ENCODE data around the gene SMG1. TPM values are rescaled to one million over a fixed set of nuclear protein-coding genes. Genes with fewer than 3 reads are reported as not detected.
"Not testable (repeated sequence)": the region's sequence is repeated elsewhere in the genome, so short reads cannot be mapped to it uniquely, and the experiment has no call there.

Gene SMG1
- total RNA-seq, 1 experiment from 2014 or later, result 96.4 TPM

DNA sequence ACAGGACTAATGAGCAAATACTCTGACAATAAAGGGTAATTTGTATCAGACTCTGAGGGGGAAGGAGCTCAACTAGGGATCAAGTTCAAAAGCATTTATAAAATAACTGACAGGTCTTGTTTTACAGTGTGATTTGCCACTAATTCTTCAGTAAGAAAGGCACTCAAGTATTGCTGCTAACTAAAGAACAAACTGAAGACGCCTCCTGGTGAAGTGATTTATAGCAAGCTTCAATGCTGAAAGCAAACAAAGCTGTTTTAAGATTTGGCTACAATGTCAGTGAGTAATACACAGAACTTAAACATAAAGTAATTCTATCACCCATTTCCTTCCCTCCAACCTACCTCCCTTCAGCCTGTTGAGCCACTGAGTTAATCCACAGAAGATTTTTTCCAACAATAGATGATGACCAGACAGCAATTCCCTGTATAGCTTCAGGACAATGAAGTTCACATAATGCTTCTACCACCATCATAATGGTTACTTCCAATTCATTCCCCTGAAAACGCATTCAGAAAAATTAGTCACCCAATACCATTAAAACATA is 59.9 kb downstream of the SMG1 start:
- no CpG with 5 or more reads among the region's 2 CpGs for WGBS (ENCODE audit: extremely low coverage, insufficient read length, low lambda C conversion rate)
- DNase-seq; H3K27ac Mint-ChIP-seq; H3K9ac ChIP-seq (ENCODE audit: extremely low read depth, insufficient read length, low read length); H3T11ph ChIP-seq (ENCODE audit: low read length); H3K27ac ChIP-seq (ENCODE audit: insufficient read length, low read depth, low read length); H3K9me3 ChIP-seq (ENCODE audit: control insufficient read depth, low read depth, low read length); H3K4me3 Mint-ChIP-seq; H3K4me1 Mint-ChIP-seq; H3K18ac ChIP-seq (ENCODE audit: insufficient read length, low read depth, low read length); H2BK120ac ChIP-seq (ENCODE audit: low read depth, low read length, poor library complexity, severe bottlenecking); H4K8ac ChIP-seq (replicated peaks; ENCODE audit: insufficient read length, low read depth, low read length); H3K23ac ChIP-seq (ENCODE audit: insufficient read length, low read depth, low read length); H3K27me3 Mint-ChIP-seq (ENCODE audit: low read depth); H3K4ac ChIP-seq (ENCODE audit: low read depth, low read length); H3K79me2 ChIP-seq (ENCODE audit: insufficient read depth, low read length); H2BK15ac ChIP-seq (ENCODE audit: low read depth, low read length); H2AFZ ChIP-seq (ENCODE audit: low read length); H2BK20ac ChIP-seq (ENCODE audit: low read depth, low read length, poor library complexity, severe bottlenecking); H3K4me1 ChIP-seq (ENCODE audit: insufficient read depth, low read length); H4K91ac ChIP-seq (ENCODE audit: insufficient read length, low read depth, low read length); H3K14ac ChIP-seq (ENCODE audit: insufficient read depth, low read length); H3K56ac ChIP-seq (ENCODE audit: insufficient read length, low read depth, low read length); H3K23me2 ChIP-seq (ENCODE audit: insufficient read length, low read depth, low read length, poor library complexity, severe bottlenecking); H3K79me1 ChIP-seq (ENCODE audit: insufficient read depth, low read depth, low read length, poor library complexity, severe bottlenecking); H2BK12ac ChIP-seq (ENCODE audit: insufficient read length, low read depth, low read length); H3K4me2 ChIP-seq (ENCODE audit: insufficient read depth, insufficient read length, low read length); H4K5ac ChIP-seq (ENCODE audit: insufficient read length, low read depth, low read length); H2AK5ac ChIP-seq (ENCODE audit: insufficient read length, low read length); H3K9me3 Mint-ChIP-seq; H3K27me3 ChIP-seq (ENCODE audit: insufficient read depth, low read length); H4K20me1 ChIP-seq (ENCODE audit: control insufficient read depth, insufficient read depth, insufficient read length); H2BK5ac ChIP-seq (ENCODE audit: insufficient read length, low read length): not testable (repeated sequence)
- peaks cover 14 to 74% (median 48%) of the 10 kb centered on the region in 3 experiments; a peak in 5 of 7 replicates for H3K36me3 Mint-ChIP-seq (ENCODE audit: insufficient read depth in 1 of 3, low read depth in 3 of 3)

DNA sequence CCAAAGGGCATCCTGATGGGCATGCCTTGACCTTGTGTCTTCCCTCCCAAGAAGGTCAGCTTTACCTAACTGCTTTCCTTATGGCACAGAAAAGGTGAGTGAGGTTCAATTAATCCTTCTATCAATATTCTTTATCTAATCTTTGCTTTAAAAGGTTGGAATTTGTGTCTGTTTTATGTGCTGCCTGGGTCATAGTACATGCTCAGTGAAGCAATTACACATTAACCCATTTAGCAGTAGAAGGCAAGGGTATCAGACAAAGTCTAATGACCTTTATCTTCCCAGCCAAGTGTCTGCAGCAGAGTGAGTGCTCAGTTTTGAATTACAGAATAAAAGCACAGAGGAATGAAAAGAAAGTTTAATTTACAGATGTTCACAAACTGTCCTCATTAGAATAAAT is 63.3 kb downstream of the SMG1 start:
- not testable (repeated sequence) for H2AFZ ChIP-seq (ENCODE audit: low read length); H3K79me2 ChIP-seq (ENCODE audit: insufficient read depth, low read length); H4K8ac ChIP-seq (replicated peaks; ENCODE audit: insufficient read length, low read depth, low read length); H2AK5ac ChIP-seq (ENCODE audit: insufficient read length, low read length); H3K27ac ChIP-seq (ENCODE audit: insufficient read length, low read depth, low read length); H3K4me2 ChIP-seq (ENCODE audit: insufficient read depth, insufficient read length, low read length); H3K9me3 ChIP-seq (ENCODE audit: control insufficient read depth, low read depth, low read length); H3K4me3 Mint-ChIP-seq; H2BK12ac ChIP-seq (ENCODE audit: insufficient read length, low read depth, low read length); H4K91ac ChIP-seq (ENCODE audit: insufficient read length, low read depth, low read length); H3K9me3 Mint-ChIP-seq; H4K5ac ChIP-seq (ENCODE audit: insufficient read length, low read depth, low read length); H4K20me1 ChIP-seq (ENCODE audit: control insufficient read depth, insufficient read depth, insufficient read length); H3K4me1 ChIP-seq (ENCODE audit: insufficient read depth, low read length); H3K27me3 ChIP-seq (ENCODE audit: insufficient read depth, low read length); H3K56ac ChIP-seq (ENCODE audit: insufficient read length, low read depth, low read length); H2BK120ac ChIP-seq (ENCODE audit: low read depth, low read length, poor library complexity, severe bottlenecking); H3K23ac ChIP-seq (ENCODE audit: insufficient read length, low read depth, low read length); H3K4ac ChIP-seq (ENCODE audit: low read depth, low read length); H3K4me1 Mint-ChIP-seq; H2BK5ac ChIP-seq (ENCODE audit: insufficient read length, low read length); H3K14ac ChIP-seq (ENCODE audit: insufficient read depth, low read length); H3K79me1 ChIP-seq (ENCODE audit: insufficient read depth, low read depth, low read length, poor library complexity, severe bottlenecking); H3T11ph ChIP-seq (ENCODE audit: low read length); H3K27me3 Mint-ChIP-seq (ENCODE audit: low read depth); H2BK15ac ChIP-seq (ENCODE audit: low read depth, low read length); H3K23me2 ChIP-seq (ENCODE audit: insufficient read length, low read depth, low read length, poor library complexity, severe bottlenecking); H3K18ac ChIP-seq (ENCODE audit: insufficient read length, low read depth, low read length); H2BK20ac ChIP-seq (ENCODE audit: low read depth, low read length, poor library complexity, severe bottlenecking); H3K9ac ChIP-seq (ENCODE audit: extremely low read depth, insufficient read length, low read length); DNase-seq; H3K27ac Mint-ChIP-seq
- H3K36me3 Mint-ChIP-seq (ENCODE audit: insufficient read depth in 1 of 3, low read depth in 3 of 3), result peaks cover 16 to 72% (median 46%) of the 10 kb centered on the region in 3 experiments; a peak in 5 of 7 replicates
